ENCODE data around the gene GON7.
"Not testable (repeated sequence)": the region's sequence is repeated elsewhere in the genome, so short reads cannot be mapped to it uniquely, and the experiment has no call there.

DNA sequence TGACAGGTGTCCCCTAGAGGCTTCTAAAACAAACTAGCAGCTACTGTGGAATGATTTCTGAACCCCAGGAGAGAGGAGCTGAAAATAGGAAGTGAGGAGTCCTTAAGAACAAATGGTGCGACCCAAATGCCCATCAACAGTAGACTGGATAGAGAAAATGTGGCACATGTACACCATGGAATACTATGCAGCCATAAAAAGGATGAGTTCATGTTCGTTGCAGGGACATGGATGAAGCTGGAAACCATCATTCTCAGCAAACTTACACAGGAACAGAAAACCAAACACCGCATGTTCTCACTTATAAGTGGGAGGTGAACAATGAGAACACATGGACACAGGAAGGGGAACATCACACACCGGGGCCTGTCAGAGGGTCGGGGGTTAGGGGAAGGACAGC lies 26.2 kb upstream of the GON7 start:
- TF ChIP-seq, protein P1, sequence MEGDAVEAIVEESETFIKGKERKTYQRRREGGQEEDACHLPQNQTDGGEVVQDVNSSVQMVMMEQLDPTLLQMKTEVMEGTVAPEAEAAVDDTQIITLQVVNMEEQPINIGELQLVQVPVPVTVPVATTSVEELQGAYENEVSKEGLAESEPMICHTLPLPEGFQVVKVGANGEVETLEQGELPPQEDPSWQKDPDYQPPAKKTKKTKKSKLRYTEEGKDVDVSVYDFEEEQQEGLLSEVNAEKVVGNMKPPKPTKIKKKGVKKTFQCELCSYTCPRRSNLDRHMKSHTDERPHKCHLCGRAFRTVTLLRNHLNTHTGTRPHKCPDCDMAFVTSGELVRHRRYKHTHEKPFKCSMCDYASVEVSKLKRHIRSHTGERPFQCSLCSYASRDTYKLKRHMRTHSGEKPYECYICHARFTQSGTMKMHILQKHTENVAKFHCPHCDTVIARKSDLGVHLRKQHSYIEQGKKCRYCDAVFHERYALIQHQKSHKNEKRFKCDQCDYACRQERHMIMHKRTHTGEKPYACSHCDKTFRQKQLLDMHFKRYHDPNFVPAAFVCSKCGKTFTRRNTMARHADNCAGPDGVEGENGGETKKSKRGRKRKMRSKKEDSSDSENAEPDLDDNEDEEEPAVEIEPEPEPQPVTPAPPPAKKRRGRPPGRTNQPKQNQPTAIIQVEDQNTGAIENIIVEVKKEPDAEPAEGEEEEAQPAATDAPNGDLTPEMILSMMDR (conservative IDR thresholded peaks at IDR 0.05), result not testable (repeated sequence)
- TF ChIP-seq ZFX (IDR thresholded peaks at IDR 0.05), result not testable (repeated sequence)
